Measurements from ENCODE around the gene NUMA1. TPM values are rescaled to one million over a fixed set of nuclear protein-coding genes. Genes with fewer than 3 reads are reported as not detected.

NUMA1 gene
- total RNA-seq, 1 donor from 2014 or later, result 130 TPM

GRCh38 chr11:71971680-71972079, 108.7 kb downstream of the NUMA1 start:
- DNase-seq (ENCODE audit: low spot score), result no peak
- no peak overlapping the region for H3K27ac ChIP-seq
- H3K4me3 ChIP-seq, result no peak overlapping the region
- no peak overlapping the region for H3K4me3 Mint-ChIP-seq
- no peaks in the 10 kb centered on the region for H3K4me1 Mint-ChIP-seq
- no peaks in the 10 kb centered on the region for H3K27me3 Mint-ChIP-seq (ENCODE audit: insufficient read depth, low read depth)
- H4K20me1 ChIP-seq (ENCODE audit: low read depth), result no peaks in the 10 kb centered on the region
- H3K36me3 Mint-ChIP-seq, result peaks cover 14% of the 10 kb centered on the region
- no peak for TF ChIP-seq EZH2 (IDR thresholded peaks at IDR 0.05)
- no peak for TF ChIP-seq CTCF (IDR thresholded peaks at IDR 0.05)
- TF ChIP-seq EZH2phosphoT487 (IDR thresholded peaks at IDR 0.05), result no peak
- no peaks in the 10 kb centered on the region for H3K79me2 ChIP-seq (ENCODE audit: low read depth)
- H3K9me3 Mint-ChIP-seq, result no peaks in the 10 kb centered on the region
- H3K9ac ChIP-seq, result no peak overlapping the region
- H3K27ac Mint-ChIP-seq, result no peak overlapping the region
- no peak overlapping the region for H3K4me2 ChIP-seq
- no peaks in the 10 kb centered on the region for H3K36me3 ChIP-seq
- H3F3A ChIP-seq (ENCODE audit: low read depth), result no peaks in the 10 kb centered on the region
- no peak overlapping the region for H2AFZ ChIP-seq (replicated peaks)
- no peaks in the 10 kb centered on the region for H3K4me1 ChIP-seq
- no peaks in the 10 kb centered on the region for H3K27me3 ChIP-seq
- H3K9me3 ChIP-seq (ENCODE audit: low read depth), result no peaks in the 10 kb centered on the region

DNA sequence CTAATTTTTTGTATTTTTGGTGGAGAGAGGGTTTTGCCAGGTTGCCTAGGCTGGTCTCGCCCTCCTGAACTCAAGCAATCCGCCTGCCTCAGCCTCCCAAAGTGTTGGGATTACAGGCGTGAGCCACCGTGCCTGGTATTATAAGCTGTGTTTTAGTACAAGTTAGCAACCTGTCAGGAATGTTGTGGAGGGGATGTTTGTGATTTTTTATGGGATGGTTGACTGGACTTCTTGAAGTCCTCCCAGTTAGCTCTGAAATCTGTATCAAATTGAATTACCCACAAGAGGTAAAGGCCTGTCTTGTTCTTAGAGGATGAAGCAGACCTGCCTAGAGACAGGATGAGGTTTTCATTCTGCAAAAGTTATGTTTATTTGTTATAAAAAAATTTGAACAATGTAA, 115.7 kb downstream of the NUMA1 start:
- no peak overlapping the region for H3K4me3 Mint-ChIP-seq
- no peaks in the 10 kb centered on the region for H3K4me1 Mint-ChIP-seq
- no peak overlapping the region for H3K4me3 ChIP-seq
- H3K4me1 ChIP-seq, result no peaks in the 10 kb centered on the region
- H3K36me3 Mint-ChIP-seq, result peaks cover 23% of the 10 kb centered on the region
- H3K36me3 ChIP-seq, result no peaks in the 10 kb centered on the region
- H3K9me3 ChIP-seq (ENCODE audit: low read depth), result no peaks in the 10 kb centered on the region
- no peak for DNase-seq (ENCODE audit: low spot score)
- no peak overlapping the region for H3K9ac ChIP-seq
- H3K27me3 Mint-ChIP-seq (ENCODE audit: insufficient read depth, low read depth), result peaks cover 2% of the 10 kb centered on the region
- H3K79me2 ChIP-seq (ENCODE audit: low read depth), result peaks cover 6% of the 10 kb centered on the region
- no peak overlapping the region for H3K27ac ChIP-seq
- H3K27ac Mint-ChIP-seq, result no peak overlapping the region
- no peak overlapping the region for H2AFZ ChIP-seq (replicated peaks)
- no peaks in the 10 kb centered on the region for H3K9me3 Mint-ChIP-seq
- no peaks in the 10 kb centered on the region for H3K27me3 ChIP-seq
- H4K20me1 ChIP-seq (ENCODE audit: low read depth), result no peaks in the 10 kb centered on the region
- no peak overlapping the region for H3K4me2 ChIP-seq
- no peaks in the 10 kb centered on the region for H3F3A ChIP-seq (ENCODE audit: low read depth)
- TF ChIP-seq EZH2 (IDR thresholded peaks at IDR 0.05), result no peak
- no peak for TF ChIP-seq EZH2phosphoT487 (IDR thresholded peaks at IDR 0.05)
- no peak for TF ChIP-seq CTCF (IDR thresholded peaks at IDR 0.05)

- no peak overlapping the region for H3K9ac ChIP-seq
- H3K4me3 ChIP-seq, result no peak overlapping the region
- DNase-seq (ENCODE audit: low spot score), result no peak
- H3K27me3 ChIP-seq, result no peaks in the 10 kb centered on the region
- Mint-ChIP-seq H3K27me3 (ENCODE audit: insufficient read depth, low read depth) (peaks cover 2% of the 10 kb centered on the region), H3K9me3 (no peaks in the 10 kb centered on the region), H3K4me3 (no peak overlapping the region), H3K4me1 (no peaks in the 10 kb centered on the region), H3K36me3 (peaks cover 22% of the 10 kb centered on the region), H3K27ac (no peak overlapping the region)
- H2AFZ ChIP-seq (replicated peaks), result no peak overlapping the region
- no peak overlapping the region for H3K27ac ChIP-seq
- H3K4me1 ChIP-seq, result no peaks in the 10 kb centered on the region
- peaks cover 5% of the 10 kb centered on the region for H4K20me1 ChIP-seq (ENCODE audit: low read depth)
- H3F3A ChIP-seq (ENCODE audit: low read depth), result no peaks in the 10 kb centered on the region
- H3K4me2 ChIP-seq, result no peak overlapping the region
- no peaks in the 10 kb centered on the region for H3K36me3 ChIP-seq
- TF ChIP-seq EZH2phosphoT487 (IDR thresholded peaks at IDR 0.05) (no peak), CTCF (IDR thresholded peaks at IDR 0.05) (no peak), EZH2 (IDR thresholded peaks at IDR 0.05) (no peak)
- H3K9me3 ChIP-seq (ENCODE audit: low read depth), result no peaks in the 10 kb centered on the region
- peaks cover 15% of the 10 kb centered on the region for H3K79me2 ChIP-seq (ENCODE audit: low read depth)
Observed at GRCh38 chr11:71963468-71963867, 116.9 kb downstream of the NUMA1 start.

All from neural progenitor cell (in vitro differentiated cells).